Vagina (tissue), 2 donors: ENCODE measurements around the gene VCPKMT. TPM values are rescaled to one million over a fixed set of nuclear protein-coding genes. Genes with fewer than 3 reads are reported as not detected.

Experiments
- DNase-seq, 2 donors: peaks; one replicate each; pipeline ENCODE4 v3.0.0-alpha.2; 2017; ENCODE audit errors: extremely low spot score in 2 of 2
- H3K27ac ChIP-seq: fragments of 200-600 bp; sonication (generic); one replicate; pipeline ENCODE4 v1.5.1; 2019
- H3K27me3 ChIP-seq: fragments of 200-600 bp; sonication (generic); one replicate; pipeline ENCODE4 v1.5.1; 2019
- H3K36me3 ChIP-seq, 2 donors: fragments of 200-600 bp; sonication (generic); one replicate each; pipeline ENCODE4 v1.5.1; 2017 to 2019
- H3K4me1 ChIP-seq: fragments of 200-600 bp; sonication (generic); one replicate; pipeline ENCODE4 v1.5.1; 2019
- H3K4me3 ChIP-seq, 2 donors: fragments of 200-600 bp; sonication (generic); 1 replicate in 1 of 2; 2 replicates in 1 of 2; pipeline ENCODE4 v1.5.1; 2016 to 2019
- H3K9me3 ChIP-seq: fragments of 200-600 bp; sonication (generic); one replicate; pipeline ENCODE4 v1.5.1; 2019
- POLR2A ChIP-seq, 2 donors: fragments of 450-650 bp; IDR thresholded peaks; one replicate each; pipeline ENCODE4 v1.6.1; 2017; ENCODE audit warnings: antibody characterized with exemption in 2 of 2, mild to moderate bottlenecking in 2 of 2, moderate library complexity in 2 of 2
- POLR2AphosphoS5 ChIP-seq, 2 donors: sonication (generic); formaldehyde crosslinking; IDR thresholded peaks; one replicate each; pipeline ENCODE4 v1.9.0; 2017; ENCODE audit warnings: antibody characterized with exemption in 2 of 2, mild to moderate bottlenecking in 2 of 2, low read depth in 1 of 2; ENCODE audit not compliant: insufficient read depth in 1 of 2
- intact Hi-C: fragments of 100-400 bp; cut with DNase I; formaldehyde crosslinking; loops from one replicate; pipeline ENCODE4 v1.15.1; 2023
- small RNA-seq: library from RNA; depleted of rRNA; stranded (forward); fragments of <200 nt; gene quantifications from one replicate; pipeline ENCODE3, GENCODE V24; 2016
- total RNA-seq: library from RNA; depleted of rRNA; stranded (reverse); fragments of >200 nt; gene quantifications from one replicate; pipeline ENCODE4 v1.2.3, GENCODE V29; 2016
- TF ChIP-seq, protein P1 (sequence below), 3 experiments: fragments of 450-650 bp in 2 of 3; fragments of 200-600 bp in 1 of 3; sonication (generic) in 1 of 3; IDR thresholded peaks; one replicate each; pipeline ENCODE4 v1.5.1; 2017 to 2019; ENCODE audit warnings: antibody characterized with exemption in 3 of 3, mild to moderate bottlenecking in 2 of 3, moderate library complexity in 2 of 3

The VCPKMT gene
- total RNA-seq, 1 donor from 2014 or later, result 2.5 TPM

DNA sequence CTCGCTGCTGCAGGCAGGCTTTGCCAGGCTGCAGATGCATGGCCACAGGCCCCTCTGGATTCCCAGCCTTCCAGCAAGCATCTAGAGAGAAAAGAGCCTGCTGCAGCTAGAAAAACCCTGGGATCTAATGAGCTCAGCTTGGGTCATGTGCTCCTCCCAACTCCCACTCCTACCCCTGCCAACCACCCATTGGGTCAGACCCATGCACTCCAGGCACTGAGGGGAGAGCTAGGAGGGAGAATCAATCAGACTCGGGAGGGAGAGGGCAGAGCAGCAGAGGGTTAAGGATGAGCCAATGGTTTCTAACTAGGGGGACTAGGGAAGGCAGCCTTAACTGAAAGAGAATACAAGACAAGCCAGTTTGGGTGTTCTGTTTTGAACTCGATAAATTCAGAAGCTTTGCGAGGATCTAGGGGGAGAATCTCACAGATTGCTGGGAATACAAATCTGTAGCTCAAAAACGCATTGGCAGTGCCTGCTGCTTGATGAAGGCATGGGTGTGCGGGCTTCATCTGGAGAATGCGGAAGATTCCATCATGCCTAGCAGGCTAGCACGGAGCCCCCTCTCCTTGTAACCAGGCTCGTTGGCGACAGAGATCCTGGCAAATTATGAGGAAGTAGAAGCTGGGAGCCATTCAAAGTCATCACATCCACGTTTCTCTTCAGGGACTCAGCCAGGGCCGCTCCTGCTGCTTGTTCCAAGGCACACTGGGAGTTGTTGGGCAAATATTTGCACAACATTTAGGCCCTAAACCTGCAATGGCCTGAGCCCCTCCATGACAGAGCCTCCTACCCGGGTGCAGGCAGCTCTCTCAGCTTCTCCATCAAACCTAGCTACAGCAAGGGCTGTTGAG is 56.4 kb downstream of the VCPKMT start:
- H3K36me3 ChIP-seq, result no peaks in the 10 kb centered on the region
- no peak for DNase-seq
- intact Hi-C loops, result loop anchor here (10.0 kb wide), 1 partner anchor 55 kb away; the partner anchor contains the start of gene VCPKMT
- H3K27me3 ChIP-seq, result no peaks in the 10 kb centered on the region
- H3K4me3 ChIP-seq, result no peak overlapping the region
- TF ChIP-seq, protein P1, sequence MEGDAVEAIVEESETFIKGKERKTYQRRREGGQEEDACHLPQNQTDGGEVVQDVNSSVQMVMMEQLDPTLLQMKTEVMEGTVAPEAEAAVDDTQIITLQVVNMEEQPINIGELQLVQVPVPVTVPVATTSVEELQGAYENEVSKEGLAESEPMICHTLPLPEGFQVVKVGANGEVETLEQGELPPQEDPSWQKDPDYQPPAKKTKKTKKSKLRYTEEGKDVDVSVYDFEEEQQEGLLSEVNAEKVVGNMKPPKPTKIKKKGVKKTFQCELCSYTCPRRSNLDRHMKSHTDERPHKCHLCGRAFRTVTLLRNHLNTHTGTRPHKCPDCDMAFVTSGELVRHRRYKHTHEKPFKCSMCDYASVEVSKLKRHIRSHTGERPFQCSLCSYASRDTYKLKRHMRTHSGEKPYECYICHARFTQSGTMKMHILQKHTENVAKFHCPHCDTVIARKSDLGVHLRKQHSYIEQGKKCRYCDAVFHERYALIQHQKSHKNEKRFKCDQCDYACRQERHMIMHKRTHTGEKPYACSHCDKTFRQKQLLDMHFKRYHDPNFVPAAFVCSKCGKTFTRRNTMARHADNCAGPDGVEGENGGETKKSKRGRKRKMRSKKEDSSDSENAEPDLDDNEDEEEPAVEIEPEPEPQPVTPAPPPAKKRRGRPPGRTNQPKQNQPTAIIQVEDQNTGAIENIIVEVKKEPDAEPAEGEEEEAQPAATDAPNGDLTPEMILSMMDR (IDR thresholded peaks at IDR 0.05), result no peak
- no peak for TF ChIP-seq POLR2A (IDR thresholded peaks at IDR 0.05)
- TF ChIP-seq POLR2AphosphoS5 (IDR thresholded peaks at IDR 0.05; ENCODE audit: insufficient read depth in 1 of 2, low read depth in 1 of 2), result no peak
- peaks cover 33% of the 10 kb centered on the region for H3K4me1 ChIP-seq
- peak overlapping the region; percentile 89 for H3K27ac ChIP-seq
- no peaks in the 10 kb centered on the region for H3K9me3 ChIP-seq

Small RNAs within 50 kb of the gene (small RNA-seq; reads per million reads assigned to genes)
- gene RF00019, result not detected

Other genes with a start within 250 kb of the VCPKMT start
- 48.6 TPM for gene ARF6, start 223.5 kb downstream of the VCPKMT start, total RNA-seq
- gene SOS2, start 115.0 kb upstream of the VCPKMT start, total RNA-seq, result 23.8 TPM
- 5.6 TPM for gene L2HGDH, start 195.7 kb upstream of the VCPKMT start, total RNA-seq
- 31.4 TPM for gene DMAC2L, start 195.8 kb upstream of the VCPKMT start, total RNA-seq